Left ventricle myocardium inferior (tissue), 1 donor: ENCODE results near the gene OR10G7. TPM values are rescaled to one million over a fixed set of nuclear protein-coding genes. Genes with fewer than 3 reads are reported as not detected.
"Not testable (repeated sequence)": the region's sequence is repeated elsewhere in the genome, so short reads cannot be mapped to it uniquely, and the experiment has no call there.

Experiments
- DNase-seq: peaks from one replicate; pipeline ENCODE4 v3.0.0-alpha.2; 2020
- H3K27ac ChIP-seq: fragments of 200-600 bp; replicated peaks from 2 replicates; pipeline ENCODE4 v1.8.0; 2021
- H3K27me3 ChIP-seq: fragments of 200-600 bp; 2 replicates; pipeline ENCODE4 v1.8.0; 2021; ENCODE audit warnings: low read depth
- H3K36me3 ChIP-seq: fragments of 200-600 bp; 2 replicates; pipeline ENCODE4 v1.8.0; 2021
- H3K4me1 ChIP-seq: fragments of 200-600 bp; 2 replicates; pipeline ENCODE4 v1.8.0; 2021
- H3K4me3 ChIP-seq: fragments of 200-600 bp; 2 replicates; pipeline ENCODE4 v1.8.0; 2021; ENCODE audit warnings: mild to moderate bottlenecking, moderate library complexity
- H3K9me3 ChIP-seq: fragments of 200-600 bp; replicated peaks from 2 replicates; pipeline ENCODE4 v1.8.0; 2021
- CTCF ChIP-seq: fragments of 200-600 bp; IDR thresholded peaks from 2 replicates; pipeline ENCODE4 v1.8.0; 2021; ENCODE audit warnings: antibody characterized with exemption, mild to moderate bottlenecking, borderline replicate concordance
- intact Hi-C: fragments of 100-400 bp; cut with micrococcal nuclease; formaldehyde crosslinking; loops from one replicate; pipeline ENCODE4 v1.11.0; 2022
- total RNA-seq: library from RNA; stranded (reverse); fragmentation: NEBNext Ultra II Directional; extraction: Animal tissue kit (Norgen Biotek cat#: 25700); gene quantifications from one replicate; pipeline ENCODE4 v1.2.1, GENCODE V29; 2021
- donor health status: DM: no; HTN: yes; CAD: no; lungs with severe emphysema.

The OR10G7 gene
- total RNA-seq, 1 donor from 2014 or later: not detected

GRCh38 chr11:124039557-124039956 lies 1.6 kb downstream of the OR10G7 start:
- intact Hi-C loops: no loop called here
- Histone ChIP-seq H3K27me3 (no peaks in the 10 kb centered on the region), H3K27ac (no peak overlapping the region), H3K4me3 (no peak overlapping the region), H3K36me3 (no peaks in the 10 kb centered on the region), H3K4me1 (no peaks in the 10 kb centered on the region), H3K9me3 (no peaks in the 10 kb centered on the region)
- no peak for TF ChIP-seq CTCF
- no peak for DNase-seq

GRCh38 chr11:124036666-124037065 lies 4.5 kb downstream of the OR10G7 start:
- H3K9me3 ChIP-seq: no peaks in the 10 kb centered on the region
- H3K27ac ChIP-seq: no peak overlapping the region
- no peaks in the 10 kb centered on the region for H3K36me3 ChIP-seq
- DNase-seq: no peak
- no peak for TF ChIP-seq CTCF
- intact Hi-C loops: no loop called here
- H3K4me1 ChIP-seq: no peaks in the 10 kb centered on the region
- no peaks in the 10 kb centered on the region for H3K27me3 ChIP-seq
- H3K4me3 ChIP-seq: no peak overlapping the region

- intact Hi-C loops: no loop called here
- DNase-seq: no peak
- Histone ChIP-seq H3K4me1 (no peaks in the 10 kb centered on the region), H3K27me3 (no peaks in the 10 kb centered on the region), H3K36me3 (no peaks in the 10 kb centered on the region), H3K4me3 (no peak within 1 kb of the TSS), H3K9me3 (no peaks in the 10 kb centered on the region), H3K27ac (no peak within 1 kb of the TSS)
- TF ChIP-seq CTCF: no peak
Measured at GRCh38 chr11:124026498-124026897, 14.6 kb downstream of the OR10G7 start, which contains the start of gene OR10G8. Gene OR10G8 (plus strand): TSS chr11:124026798. CDS start chr11:124029623, 2,825 bp downstream.

- H3K36me3 ChIP-seq, H3K27me3 ChIP-seq, intact Hi-C loops, H3K9me3 ChIP-seq, H3K4me3 ChIP-seq, H3K4me1 ChIP-seq, H3K27ac ChIP-seq, DNase-seq: not testable (repeated sequence)
Measured at GRCh38 chr11:124015837-124016236, 25.3 kb downstream of the OR10G7 start.

GRCh38 chr11:124012697-124013096 lies 28.4 kb downstream of the OR10G7 start, which contains the start of gene OR10G4:
Gene OR10G4 (plus strand): TSS chr11:124012997. CDS start chr11:124015575, 2,578 bp downstream.
- Histone ChIP-seq H3K36me3 (no peaks in the 10 kb centered on the region), H3K4me1 (no peaks in the 10 kb centered on the region), H3K27me3 (no peaks in the 10 kb centered on the region), H3K9me3 (no peaks in the 10 kb centered on the region), H3K27ac (no peak within 1 kb of the TSS), H3K4me3 (no peak within 1 kb of the TSS)
- no peak for TF ChIP-seq CTCF
- intact Hi-C loops: no loop called here
- no peak for DNase-seq

- H3K9me3 ChIP-seq: no peaks in the 10 kb centered on the region
- no peaks in the 10 kb centered on the region for H3K4me1 ChIP-seq
- intact Hi-C loops: no loop called here
- H3K4me3 ChIP-seq: no peak within 1 kb of the TSS
- no peak for TF ChIP-seq CTCF
- no peaks in the 10 kb centered on the region for H3K36me3 ChIP-seq
- H3K27ac ChIP-seq: no peak within 1 kb of the TSS
- H3K27me3 ChIP-seq: no peaks in the 10 kb centered on the region
- DNase-seq: no peak
Measured at GRCh38 chr11:123995119-123995518, 46.0 kb downstream of the OR10G7 start, which contains the start of gene OR10G6. Gene OR10G6 (minus strand): TSS chr11:123995161. CDS start chr11:123995161, 0 bp downstream.

Other genes starting within 250 kb of the OR10G7 start
- not detected for gene OR6M1, start 235.0 kb downstream of the OR10G7 start, total RNA-seq
- gene TMEM225, start 155.7 kb downstream of the OR10G7 start, total RNA-seq: not detected
- gene OR8D4, start 139.2 kb downstream of the OR10G7 start, total RNA-seq: not detected
- gene OR4D5, start 101.7 kb downstream of the OR10G7 start, total RNA-seq: not detected
- gene OR6T1, start 97.5 kb downstream of the OR10G7 start, total RNA-seq: not detected
- not detected for gene OR10S1, start 63.5 kb downstream of the OR10G7 start, total RNA-seq
- not detected for gene OR10G6, start 46.2 kb downstream of the OR10G7 start, total RNA-seq
- gene OR10G4, start 28.3 kb downstream of the OR10G7 start, total RNA-seq: not detected
- gene OR10G9, start 18.3 kb downstream of the OR10G7 start, total RNA-seq: not detected
- gene OR10G8, start 14.5 kb downstream of the OR10G7 start, total RNA-seq: not detected
- gene VWA5A, start 74.1 kb upstream of the OR10G7 start, total RNA-seq: 4.6 TPM
- gene OR10D3, start 142.0 kb upstream of the OR10G7 start, total RNA-seq: not detected
- not detected for gene OR8G1, start 199.8 kb upstream of the OR10G7 start, total RNA-seq
- not detected for gene OR8G5, start 215.1 kb upstream of the OR10G7 start, total RNA-seq